Activated CD8-positive, alpha-beta T cell treated with anti-CD3 and anti-CD28 coated beads, Interleukin-2, amount 10 ng/mL, durations not matched to agents 7 days and 5 days (primary cell): ENCODE results near the gene CGREF1. TPM values are rescaled to one million over a fixed set of nuclear protein-coding genes. Genes with fewer than 3 reads are reported as not detected.
"Not testable (repeated sequence)": the region's sequence is repeated elsewhere in the genome, so short reads cannot be mapped to it uniquely, and the experiment has no call there.

Experiments used
- ATAC-seq: fragments of 150-1000 bp; cut with Tn5 transposase; one replicate; pipeline ENCODE4 v1.10.0; 2021; ENCODE audit warnings: moderate library complexity
- CTCF ChIA-PET: fragments of 350-600 bp; sonication (Branson Sonifier 250); formaldehyde crosslinking; loops from one replicate; lab custom pipeline; 2021; ENCODE audit warnings: antibody characterized with exemption; lab: Charles Lee
- POLR2A ChIA-PET: fragments of 350-600 bp; sonication (Branson Sonifier 250); formaldehyde crosslinking; loops from one replicate; lab custom pipeline; 2021; ENCODE audit warnings: antibody characterized with exemption; lab: Charles Lee
- DNase-seq: peaks from one replicate; pipeline ENCODE4 v3.0.0-alpha.2; 2020
- H3K27ac Mint-ChIP-seq: one replicate; pipeline ENCODE4 v1.8.0; 2021; ENCODE audit warnings: mild to moderate bottlenecking, mixed read lengths
- H3K27me3 Mint-ChIP-seq: one replicate; pipeline ENCODE4 v1.8.0; 2021; ENCODE audit warnings: low read depth, mixed read lengths
- H3K36me3 Mint-ChIP-seq: one replicate; pipeline ENCODE4 v1.8.0; 2021; ENCODE audit warnings: low read depth, mixed read lengths
- H3K4me1 Mint-ChIP-seq: one replicate; pipeline ENCODE4 v1.8.0; 2021; ENCODE audit warnings: low read depth, mixed read lengths
- H3K4me3 Mint-ChIP-seq: one replicate; pipeline ENCODE4 v1.8.0; 2021; ENCODE audit warnings: mild to moderate bottlenecking, mixed read lengths
- H3K9me3 Mint-ChIP-seq: one replicate; pipeline ENCODE4 v1.8.0; 2022; ENCODE audit warnings: mixed read lengths; ENCODE audit not compliant: insufficient read depth
- total RNA-seq, 2 experiments: library from RNA; stranded (reverse); gene quantifications; one replicate each; pipeline ENCODE4 v1.2.3, GENCODE V29; 2021

Gene CGREF1
- total RNA-seq, 2 experiments from 2014 or later = 0.61 to 0.94 TPM

GRCh38 chr2:27078267-27079194, 40.4 kb downstream of the CGREF1 start, which contains the start of gene EMILIN1:
Gene EMILIN1, plus strand, starts transcription at chr2:27078615. Its CDS starts 451 bp downstream, at chr2:27079066.
- no peak for ATAC-seq
- CTCF ChIA-PET = no interaction called here
- Mint-ChIP-seq H3K4me3 (no peak within 1 kb of the TSS), H3K9me3 (no peaks in the 10 kb centered on the region), H3K27ac (peak within 1 kb of the TSS; percentile 35), H3K27me3 (no peaks in the 10 kb centered on the region), H3K4me1 (peaks cover 63% of the 10 kb centered on the region), H3K36me3 (no peaks in the 10 kb centered on the region)
- no peak for DNase-seq
- POLR2A ChIA-PET = no interaction called here

DNA sequence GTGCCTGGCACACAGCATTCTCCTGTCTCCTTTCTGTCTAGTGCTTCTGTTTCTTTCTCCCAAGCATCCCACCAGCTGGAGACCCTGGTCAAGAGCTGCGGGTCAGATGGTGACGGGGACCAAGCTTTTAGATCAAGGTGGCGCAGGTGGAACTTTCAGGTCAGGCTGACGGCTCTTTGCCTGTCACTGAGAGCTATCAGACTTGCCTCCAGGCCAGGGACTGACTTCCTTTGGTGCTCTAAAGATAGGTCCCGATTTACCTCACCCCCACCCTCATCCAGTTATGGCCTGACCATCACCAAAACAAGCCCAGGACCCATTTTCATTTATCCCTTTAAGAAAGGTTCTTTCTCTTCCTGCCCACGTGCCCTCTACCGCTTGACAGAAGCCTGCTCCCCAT, 41.7 kb downstream of the CGREF1 start:
- ChIA-PET POLR2A (no interaction called here), CTCF (interaction anchor here (1.7 kb wide), 1 partner anchor 10 kb away, joined by 9 read pairs; the partner anchor contains the start of gene KHK)
- Mint-ChIP-seq H3K36me3 (no peaks in the 10 kb centered on the region), H3K4me3 (no peak overlapping the region), H3K27me3 (no peaks in the 10 kb centered on the region), H3K4me1 (peaks cover 72% of the 10 kb centered on the region), H3K27ac (peak overlapping the region; percentile 51), H3K9me3 (no peaks in the 10 kb centered on the region)
- ATAC-seq (no peak), DNase-seq (no peak)

- no peaks in the 10 kb centered on the region for H3K27me3 Mint-ChIP-seq
- no peaks in the 10 kb centered on the region for H3K9me3 Mint-ChIP-seq
- POLR2A ChIA-PET = no interaction called here
- CTCF ChIA-PET = interaction anchor here (1.7 kb wide), 1 partner anchor 11 kb away, joined by 9 read pairs; the partner anchor contains the start of gene KHK
- H3K36me3 Mint-ChIP-seq = no peaks in the 10 kb centered on the region
- H3K27ac Mint-ChIP-seq = peak overlapping the region; percentile 69
- ATAC-seq (no peak), DNase-seq (no peak)
- H3K4me3 Mint-ChIP-seq = no peak overlapping the region
- peaks cover 67% of the 10 kb centered on the region for H3K4me1 Mint-ChIP-seq
Observed at GRCh38 chr2:27076323-27076722, 42.6 kb downstream of the CGREF1 start.

GRCh38 chr2:27075566-27075871, 43.4 kb downstream of the CGREF1 start:
- DNase-seq, H3K9me3 Mint-ChIP-seq, H3K27me3 Mint-ChIP-seq, ATAC-seq, POLR2A ChIA-PET, H3K36me3 Mint-ChIP-seq: not testable (repeated sequence)
- Mint-ChIP-seq H3K27ac (peak overlapping the region; percentile 73), H3K4me1 (peaks cover 64% of the 10 kb centered on the region), H3K4me3 (peak overlapping the region; percentile 2)
- CTCF ChIA-PET = interaction anchor here (3.0 kb wide), 1 partner anchor 13 kb away, joined by 9 read pairs; no protein-coding TSS in a partner anchor

- peaks cover 66% of the 10 kb centered on the region for H3K4me1 Mint-ChIP-seq
- POLR2A ChIA-PET = interaction anchor here (1.0 to 11.6 kb wide), 4 partner anchors 11 to 142 kb away, joined by 3 to 128 read pairs (median 4); partner anchors contain the start of genes AGBL5, CAD and KHK
- peak overlapping the region; percentile 15 for H3K4me3 Mint-ChIP-seq
- peak overlapping the region; percentile 73 for H3K27ac Mint-ChIP-seq
- DNase-seq (peak; percentile 63), ATAC-seq (no peak)
- no peaks in the 10 kb centered on the region for H3K27me3 Mint-ChIP-seq
- no peaks in the 10 kb centered on the region for H3K9me3 Mint-ChIP-seq
- H3K36me3 Mint-ChIP-seq = peaks cover 9% of the 10 kb centered on the region
- CTCF ChIA-PET = interaction anchor here (0.9 to 3.0 kb wide), 5 partner anchors 13 to 116 kb away, joined by 3 to 9 read pairs (median 3); partner anchors contain the start of genes AGBL5 and PREB
Observed at GRCh38 chr2:27074738-27075565, 44.0 kb downstream of the CGREF1 start.

DNA sequence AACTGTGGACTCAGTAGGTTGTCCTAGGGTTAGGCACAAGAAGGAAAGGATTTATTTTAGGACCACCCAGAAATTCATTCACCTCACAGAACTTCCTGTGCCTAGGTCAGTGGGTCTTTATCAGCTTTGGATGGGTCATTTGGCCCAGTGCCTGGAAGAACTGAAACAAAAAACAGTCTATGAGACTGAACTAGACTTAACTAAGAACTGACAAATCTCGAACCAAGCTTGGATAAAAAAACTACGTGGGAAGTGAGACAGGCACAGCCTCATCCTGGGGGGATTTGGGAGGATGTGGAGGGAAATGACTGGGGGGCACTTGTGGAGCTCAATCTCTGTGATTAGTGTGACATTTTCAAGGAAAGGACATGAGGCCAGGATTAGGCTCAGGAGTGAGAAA, 45.1 kb downstream of the CGREF1 start:
- POLR2A ChIA-PET = interaction anchor here (1.1 to 11.6 kb wide), 4 partner anchors 8 to 20 kb away, joined by 3 to 128 read pairs (median 20); partner anchors contain the start of genes AGBL5 and KHK
- DNase-seq (no peak), ATAC-seq (no peak)
- Mint-ChIP-seq H3K36me3 (peaks cover 20% of the 10 kb centered on the region), H3K4me3 (no peak overlapping the region), H3K4me1 (peaks cover 76% of the 10 kb centered on the region), H3K9me3 (no peaks in the 10 kb centered on the region), H3K27ac (peak overlapping the region; percentile 80), H3K27me3 (no peaks in the 10 kb centered on the region)
- CTCF ChIA-PET = interaction anchor here (1.0 to 3.7 kb wide), 7 partner anchors 8 to 118 kb away, joined by 3 to 28 read pairs (median 9); partner anchors contain the start of genes AGBL5 and PREB

DNA sequence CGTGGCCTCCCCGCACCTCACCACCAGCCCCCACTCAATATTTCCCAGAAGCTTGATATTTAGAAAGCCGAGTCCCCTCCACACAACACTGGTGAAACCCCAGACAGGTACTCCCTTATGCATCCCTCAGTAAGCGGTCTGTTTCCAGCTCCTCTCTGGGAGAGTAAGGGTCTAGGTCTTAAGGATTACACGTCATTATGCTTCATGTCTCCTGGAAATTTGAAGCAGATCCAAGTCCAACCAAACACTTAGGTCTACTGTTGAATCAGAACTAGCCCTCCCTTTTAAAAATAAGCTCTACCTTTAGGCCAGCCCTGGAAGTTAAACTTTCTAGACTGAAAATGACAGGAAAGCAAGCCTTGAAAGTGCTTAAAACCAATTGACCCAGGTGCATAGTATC, 46.0 kb downstream of the CGREF1 start:
- CTCF ChIA-PET = interaction anchor here (3.0 to 3.7 kb wide), 4 partner anchors 9 to 111 kb away, joined by 9 to 28 read pairs (median 15); partner anchors contain the start of gene AGBL5
- H3K4me1 Mint-ChIP-seq = peaks cover 84% of the 10 kb centered on the region
- peaks cover 28% of the 10 kb centered on the region for H3K36me3 Mint-ChIP-seq

DNA sequence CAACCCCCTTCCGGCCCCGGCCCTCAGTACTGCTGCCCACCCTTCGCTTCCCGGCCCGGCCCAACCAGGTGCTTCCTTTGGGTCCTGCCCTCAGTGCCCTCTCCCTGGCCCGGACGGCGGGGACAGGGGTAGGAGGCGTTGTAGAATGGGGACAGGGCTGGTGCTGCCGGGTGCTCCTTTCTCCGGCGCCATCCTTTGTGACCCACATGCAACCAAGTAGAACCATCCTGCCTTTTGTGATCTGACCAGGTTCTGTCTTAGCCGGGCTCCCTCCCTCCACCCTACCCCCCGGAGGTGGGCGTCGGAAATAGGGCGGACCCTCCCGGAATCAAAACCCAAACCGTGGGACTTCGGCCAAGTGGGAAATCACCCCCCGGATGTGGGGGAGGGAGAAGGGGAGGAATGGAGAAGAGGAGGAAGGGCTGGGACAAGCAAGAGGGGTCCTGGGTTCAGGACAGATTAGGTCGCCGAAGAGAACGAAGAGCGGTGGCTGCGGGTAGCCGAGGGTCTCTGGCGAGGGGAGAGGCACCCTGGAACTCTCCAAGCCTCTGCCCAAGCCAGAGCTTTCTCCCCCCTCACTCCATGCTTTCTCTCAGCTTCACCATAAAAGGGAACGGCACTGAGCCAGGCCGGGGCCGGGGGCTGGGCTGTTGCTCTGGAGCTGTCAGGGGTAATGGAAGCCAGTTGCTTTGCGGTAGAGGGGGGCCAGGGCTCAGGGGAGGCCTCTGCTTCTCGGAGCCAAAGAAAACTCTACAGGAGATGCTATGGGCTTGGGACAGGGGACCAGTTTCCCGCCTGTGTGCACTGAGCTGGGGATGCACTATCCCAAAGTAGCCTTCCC, 46.7 kb downstream of the CGREF1 start:
- CTCF ChIA-PET = interaction anchor here (1.0 to 3.7 kb wide), 9 partner anchors 10 to 231 kb away, joined by 3 to 28 read pairs (median 8); partner anchors contain the start of gene AGBL5
- POLR2A ChIA-PET = interaction anchor here (0.6 to 11.6 kb wide), 11 partner anchors 10 to 591 kb away, joined by 3 to 128 read pairs (median 4); partner anchors contain the start of genes AGBL5, KHK, SLC4A1AP and SUPT7L
- peak overlapping the region; percentile 84 for H3K27ac Mint-ChIP-seq
- ATAC-seq = no peak
- DNase-seq = no peak
- H3K36me3 Mint-ChIP-seq = peaks cover 32% of the 10 kb centered on the region
- H3K4me1 Mint-ChIP-seq = peaks cover 85% of the 10 kb centered on the region
- H3K27me3 Mint-ChIP-seq = no peaks in the 10 kb centered on the region
- H3K4me3 Mint-ChIP-seq = peak overlapping the region; percentile 79
- no peaks in the 10 kb centered on the region for H3K9me3 Mint-ChIP-seq

More for the DNA sequence above, 46.0 kb downstream of the CGREF1 start:
- POLR2A ChIA-PET = interaction anchor here (0.6 to 11.6 kb wide), 6 partner anchors 9 to 34 kb away, joined by 3 to 128 read pairs (median 8); partner anchors contain the start of genes AGBL5 and KHK
- DNase-seq = no peak
- Mint-ChIP-seq H3K4me3 (peak overlapping the region; percentile 79), H3K9me3 (no peaks in the 10 kb centered on the region), H3K27me3 (no peaks in the 10 kb centered on the region), H3K27ac (peak overlapping the region; percentile 60)
- no peak for ATAC-seq

DNA sequence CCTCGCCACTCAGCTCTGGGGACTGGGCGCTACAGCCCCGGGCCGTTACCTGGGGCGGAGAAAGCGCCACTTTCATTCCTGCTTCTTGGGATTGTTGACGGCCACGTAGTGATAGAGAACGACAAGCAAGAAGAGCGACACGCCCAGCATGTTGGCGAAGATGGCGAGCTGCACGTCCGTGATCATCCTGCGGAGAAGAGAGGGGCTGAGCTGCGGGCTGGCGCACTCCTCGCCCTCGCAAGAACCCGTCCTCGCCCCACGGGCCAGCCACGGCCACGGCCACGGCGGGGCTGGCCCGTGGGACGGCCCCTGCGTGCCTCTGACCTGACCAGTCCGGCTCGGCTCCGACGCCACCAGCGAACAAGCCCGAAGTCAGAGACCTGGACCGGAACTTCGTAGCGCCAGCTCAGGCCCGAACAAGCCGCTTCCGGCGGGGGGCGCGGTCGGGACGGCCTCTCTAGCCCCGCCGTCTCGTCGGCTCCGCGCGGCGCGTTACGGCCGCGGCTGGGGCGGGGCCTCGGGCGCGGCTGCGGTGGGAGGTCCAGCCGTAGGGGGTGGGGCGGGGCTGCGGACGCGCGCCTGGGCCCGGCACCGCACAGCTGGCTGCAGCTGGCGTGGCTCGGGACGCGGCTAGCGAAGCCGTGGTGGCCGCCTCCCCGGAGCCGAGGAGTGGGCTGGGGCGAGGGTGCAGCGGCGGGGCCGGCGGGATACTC, 47.5 kb downstream of the CGREF1 start, which contains the start of gene OST4:
Gene OST4, minus strand, starts transcription at position 378 of the 713 bp plus-strand sequence.
- ATAC-seq = peak; percentile 94
- H3K27me3 Mint-ChIP-seq = no peaks in the 10 kb centered on the region
- no peaks in the 10 kb centered on the region for H3K9me3 Mint-ChIP-seq
- ChIA-PET POLR2A (interaction anchor here (0.6 to 11.6 kb wide), 10 partner anchors 9 to 592 kb away, joined by 3 to 128 read pairs (median 6); partner anchors contain the start of genes AGBL5, SLC4A1AP and SUPT7L), CTCF (interaction anchor here (1.0 to 3.7 kb wide), 11 partner anchors 10 to 231 kb away, joined by 3 to 28 read pairs (median 7); partner anchors contain the start of genes AGBL5 and TMEM214)
- peak within 1 kb of the TSS; percentile 95 for H3K27ac Mint-ChIP-seq
- peaks cover 32% of the 10 kb centered on the region for H3K36me3 Mint-ChIP-seq
- peaks cover 79% of the 10 kb centered on the region for H3K4me1 Mint-ChIP-seq
- H3K4me3 Mint-ChIP-seq = peak within 1 kb of the TSS; percentile 99
- peak; percentile 92 for DNase-seq
